HEK293 (cell line): ENCODE measurements around the gene ZNF84.
A peak's percentile ranks its signal among the peaks of the same experiment; 100 is the strongest.

Source experiments
- GFI1B ChIP-seq: fragments of 450-650 bp; formaldehyde crosslinking; IDR thresholded peaks from 2 replicates; pipeline ENCODE4 v1.5.1; 2016; ENCODE audit warnings: missing biosample characterization, missing genetic modification characterization
- GLIS2 ChIP-seq: fragments of 450-650 bp; formaldehyde crosslinking; IDR thresholded peaks from 2 replicates; pipeline ENCODE4 v1.5.1; 2016; ENCODE audit warnings: missing biosample characterization, missing genetic modification characterization
- MYNN ChIP-seq: fragments of 450-650 bp; formaldehyde crosslinking; IDR thresholded peaks from 2 replicates; pipeline ENCODE4 v1.5.1; 2016; ENCODE audit warnings: missing biosample characterization, missing genetic modification characterization, borderline replicate concordance
- OSR2 ChIP-seq: fragments of 450-650 bp; formaldehyde crosslinking; IDR thresholded peaks from 2 replicates; pipeline ENCODE4 v1.5.1; 2016; ENCODE audit warnings: missing biosample characterization, missing genetic modification characterization
- PRDM2 ChIP-seq: fragments of 450-650 bp; formaldehyde crosslinking; IDR thresholded peaks from 2 replicates; pipeline ENCODE4 v1.5.1; 2016; ENCODE audit warnings: missing biosample characterization, missing genetic modification characterization, borderline replicate concordance
- SCRT1 ChIP-seq: fragments of 450-650 bp; formaldehyde crosslinking; IDR thresholded peaks from 2 replicates; pipeline ENCODE4 v1.5.1; 2016; ENCODE audit warnings: missing biosample characterization, missing genetic modification characterization, borderline replicate concordance
- ZFP41 ChIP-seq: fragments of 450-650 bp; formaldehyde crosslinking; IDR thresholded peaks from 2 replicates; pipeline ENCODE4 v1.5.1; 2016; ENCODE audit warnings: missing biosample characterization, missing genetic modification characterization, borderline replicate concordance
- ZNF274 ChIP-seq, 2 experiments: fragments of 200-500 bp in 1 of 2; fragments of 450-650 bp in 1 of 2; sonication (Bioruptor generic) in 1 of 2; formaldehyde crosslinking in 1 of 2; IDR thresholded peaks; 2 replicates each; pipeline versions ENCODE4 v1.5.1 to v1.6.1; 2014 to 2016; ENCODE audit warnings: borderline replicate concordance in 1 of 2, inconsistent platforms in 1 of 2, low read length in 1 of 2, missing biosample characterization in 1 of 2, missing genetic modification characterization in 1 of 2
- ZNF302 ChIP-seq: fragments of 450-650 bp; formaldehyde crosslinking; IDR thresholded peaks from 2 replicates; pipeline ENCODE4 v1.5.1; 2016; ENCODE audit warnings: missing biosample characterization, missing genetic modification characterization, low read depth
- ZNF391 ChIP-seq: fragments of 450-650 bp; formaldehyde crosslinking; IDR thresholded peaks from 2 replicates; pipeline ENCODE4 v1.5.1; 2016; ENCODE audit warnings: low read depth, missing biosample characterization, missing genetic modification characterization, borderline replicate concordance
- ZNF426 ChIP-seq: fragments of 450-650 bp; formaldehyde crosslinking; IDR thresholded peaks from 2 replicates; pipeline ENCODE4 v1.5.1; 2017; ENCODE audit warnings: missing biosample characterization, missing genetic modification characterization, mild to moderate bottlenecking, inconsistent platforms, moderate library complexity
- ZNF501 ChIP-seq: fragments of 450-650 bp; formaldehyde crosslinking; IDR thresholded peaks from 2 replicates; pipeline ENCODE4 v1.5.1; 2016; ENCODE audit warnings: missing biosample characterization, missing genetic modification characterization
- ZNF555 ChIP-seq: fragments of 450-650 bp; formaldehyde crosslinking; conservative IDR thresholded peaks from 2 replicates; pipeline ENCODE4 v1.5.1; 2017; ENCODE audit warnings: missing biosample characterization, mild to moderate bottlenecking, missing genetic modification characterization, inconsistent platforms
- ZNF585B ChIP-seq: fragments of 450-650 bp; formaldehyde crosslinking; IDR thresholded peaks from 2 replicates; pipeline ENCODE4 v1.5.1; 2016; ENCODE audit warnings: missing biosample characterization, missing genetic modification characterization
- ZNF600 ChIP-seq: fragments of 450-650 bp; formaldehyde crosslinking; IDR thresholded peaks from 2 replicates; pipeline ENCODE4 v1.5.1; 2016; ENCODE audit warnings: missing biosample characterization, missing genetic modification characterization
- ZNF639 ChIP-seq: fragments of 450-650 bp; formaldehyde crosslinking; IDR thresholded peaks from 2 replicates; pipeline ENCODE4 v1.5.1; 2016; ENCODE audit warnings: missing biosample characterization, missing genetic modification characterization
- ZNF658 ChIP-seq: fragments of 450-650 bp; formaldehyde crosslinking; IDR thresholded peaks from 2 replicates; pipeline ENCODE4; 2016; ENCODE audit warnings: missing biosample characterization, missing genetic modification characterization
- ZNF768 ChIP-seq: fragments of 450-650 bp; formaldehyde crosslinking; IDR thresholded peaks from 2 replicates; pipeline ENCODE4 v1.5.1; 2018; ENCODE audit warnings: missing biosample characterization, mild to moderate bottlenecking, missing genetic modification characterization
- ZSCAN16 ChIP-seq: fragments of 450-650 bp; formaldehyde crosslinking; IDR thresholded peaks from 2 replicates; pipeline ENCODE4 v1.5.1; 2016; ENCODE audit warnings: missing biosample characterization, missing genetic modification characterization
- TF ChIP-seq, protein P1 (sequence below): fragments of 450-650 bp; formaldehyde crosslinking; IDR thresholded peaks from 2 replicates; pipeline ENCODE4 v1.5.1; 2016; ENCODE audit warnings: missing biosample characterization, missing genetic modification characterization, low read depth
- TF ChIP-seq, protein P2 (sequence below): fragments of 450-650 bp; formaldehyde crosslinking; IDR thresholded peaks from 2 replicates; pipeline ENCODE4 v1.5.1; 2016; ENCODE audit warnings: missing biosample characterization, missing genetic modification characterization
- TF ChIP-seq, protein P3 (sequence below): fragments of 450-650 bp; formaldehyde crosslinking; IDR thresholded peaks from 2 replicates; pipeline ENCODE4 v1.5.1; 2016; ENCODE audit warnings: missing biosample characterization, missing genetic modification characterization
- TF ChIP-seq, protein P4 (sequence below): fragments of 450-650 bp; formaldehyde crosslinking; IDR thresholded peaks from 2 replicates; pipeline ENCODE4 v1.5.1; 2017; ENCODE audit warnings: missing biosample characterization, missing genetic modification characterization

The ZNF84 gene

GRCh38 chr12:133080368-133081158, 43.3 kb downstream of the ZNF84 start, which contains the start of gene ZNF140 (continued):
- no peak for TF ChIP-seq ZNF274 (IDR thresholded peaks at IDR 0.05; ENCODE audit: low read length)
- no peak for TF ChIP-seq ZNF274 (tag by site-specific recombination; IDR thresholded peaks at IDR 0.05; ENCODE audit: borderline replicate concordance)
- no peak for TF ChIP-seq GFI1B (tag by site-specific recombination)
- peak; percentile 38; the same call in 1 of the 2 replicates for TF ChIP-seq ZNF768
- peak; percentile 98 for TF ChIP-seq GLIS2 (tag by site-specific recombination)
- TF ChIP-seq, protein P1, sequence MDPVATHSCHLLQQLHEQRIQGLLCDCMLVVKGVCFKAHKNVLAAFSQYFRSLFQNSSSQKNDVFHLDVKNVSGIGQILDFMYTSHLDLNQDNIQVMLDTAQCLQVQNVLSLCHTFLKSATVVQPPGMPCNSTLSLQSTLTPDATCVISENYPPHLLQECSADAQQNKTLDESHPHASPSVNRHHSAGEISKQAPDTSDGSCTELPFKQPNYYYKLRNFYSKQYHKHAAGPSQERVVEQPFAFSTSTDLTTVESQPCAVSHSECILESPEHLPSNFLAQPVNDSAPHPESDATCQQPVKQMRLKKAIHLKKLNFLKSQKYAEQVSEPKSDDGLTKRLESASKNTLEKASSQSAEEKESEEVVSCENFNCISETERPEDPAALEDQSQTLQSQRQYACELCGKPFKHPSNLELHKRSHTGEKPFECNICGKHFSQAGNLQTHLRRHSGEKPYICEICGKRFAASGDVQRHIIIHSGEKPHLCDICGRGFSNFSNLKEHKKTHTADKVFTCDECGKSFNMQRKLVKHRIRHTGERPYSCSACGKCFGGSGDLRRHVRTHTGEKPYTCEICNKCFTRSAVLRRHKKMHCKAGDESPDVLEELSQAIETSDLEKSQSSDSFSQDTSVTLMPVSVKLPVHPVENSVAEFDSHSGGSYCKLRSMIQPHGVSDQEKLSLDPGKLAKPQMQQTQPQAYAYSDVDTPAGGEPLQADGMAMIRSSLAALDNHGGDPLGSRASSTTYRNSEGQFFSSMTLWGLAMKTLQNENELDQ (tag by site-specific recombination) = no peak
- peak; percentile 87 for TF ChIP-seq ZNF600 (tag by site-specific recombination)
- no peak for TF ChIP-seq ZNF585B
- no peak for TF ChIP-seq OSR2 (tag by site-specific recombination)
- TF ChIP-seq ZNF501 (tag by site-specific recombination) = peak; percentile 77
- no peak for TF ChIP-seq ZFP41
- TF ChIP-seq PRDM2 = no peak
- no peak for TF ChIP-seq ZNF426 (tag by site-specific recombination)
- TF ChIP-seq ZNF658 (tag by site-specific recombination) = no peak
- TF ChIP-seq, protein P2, sequence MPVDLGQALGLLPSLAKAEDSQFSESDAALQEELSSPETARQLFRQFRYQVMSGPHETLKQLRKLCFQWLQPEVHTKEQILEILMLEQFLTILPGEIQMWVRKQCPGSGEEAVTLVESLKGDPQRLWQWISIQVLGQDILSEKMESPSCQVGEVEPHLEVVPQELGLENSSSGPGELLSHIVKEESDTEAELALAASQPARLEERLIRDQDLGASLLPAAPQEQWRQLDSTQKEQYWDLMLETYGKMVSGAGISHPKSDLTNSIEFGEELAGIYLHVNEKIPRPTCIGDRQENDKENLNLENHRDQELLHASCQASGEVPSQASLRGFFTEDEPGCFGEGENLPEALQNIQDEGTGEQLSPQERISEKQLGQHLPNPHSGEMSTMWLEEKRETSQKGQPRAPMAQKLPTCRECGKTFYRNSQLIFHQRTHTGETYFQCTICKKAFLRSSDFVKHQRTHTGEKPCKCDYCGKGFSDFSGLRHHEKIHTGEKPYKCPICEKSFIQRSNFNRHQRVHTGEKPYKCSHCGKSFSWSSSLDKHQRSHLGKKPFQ (tag by site-specific recombination) = no peak
- no peak for TF ChIP-seq ZNF302 (tag by site-specific recombination)
- TF ChIP-seq, protein P3, sequence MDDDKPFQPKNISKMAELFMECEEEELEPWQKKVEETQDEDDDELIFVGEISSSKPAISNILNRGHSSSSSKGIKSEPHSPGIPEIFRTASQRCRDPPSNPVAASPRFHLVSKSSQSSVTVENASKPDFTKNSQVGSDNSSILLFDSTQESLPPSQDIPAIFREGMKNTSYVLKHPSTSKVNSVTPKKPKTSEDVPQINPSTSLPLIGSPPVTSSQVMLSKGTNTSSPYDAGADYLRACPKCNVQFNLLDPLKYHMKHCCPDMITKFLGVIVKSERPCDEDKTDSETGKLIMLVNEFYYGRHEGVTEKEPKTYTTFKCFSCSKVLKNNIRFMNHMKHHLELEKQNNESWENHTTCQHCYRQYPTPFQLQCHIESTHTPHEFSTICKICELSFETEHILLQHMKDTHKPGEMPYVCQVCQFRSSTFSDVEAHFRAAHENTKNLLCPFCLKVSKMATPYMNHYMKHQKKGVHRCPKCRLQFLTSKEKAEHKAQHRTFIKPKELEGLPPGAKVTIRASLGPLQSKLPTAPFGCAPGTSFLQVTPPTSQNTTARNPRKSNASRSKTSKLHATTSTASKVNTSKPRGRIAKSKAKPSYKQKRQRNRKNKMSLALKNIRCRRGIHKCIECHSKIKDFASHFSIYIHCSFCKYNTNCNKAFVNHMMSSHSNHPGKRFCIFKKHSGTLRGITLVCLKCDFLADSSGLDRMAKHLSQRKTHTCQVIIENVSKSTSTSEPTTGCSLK (tag by site-specific recombination) = no peak
- TF ChIP-seq ZNF391 (tag by site-specific recombination) = no peak
- TF ChIP-seq ZNF555 (tag by site-specific recombination) = no peak
- no peak for TF ChIP-seq MYNN (tag by site-specific recombination)
- TF ChIP-seq ZNF639 (tag by site-specific recombination) = no peak; the same call in 1 of the 2 replicates
- TF ChIP-seq ZSCAN16 (tag by site-specific recombination) = 0 out of 2 replicates have a peak, but pooled peaks have one; percentile 28
- no peak for TF ChIP-seq SCRT1 (tag by site-specific recombination)
- TF ChIP-seq, protein P4, sequence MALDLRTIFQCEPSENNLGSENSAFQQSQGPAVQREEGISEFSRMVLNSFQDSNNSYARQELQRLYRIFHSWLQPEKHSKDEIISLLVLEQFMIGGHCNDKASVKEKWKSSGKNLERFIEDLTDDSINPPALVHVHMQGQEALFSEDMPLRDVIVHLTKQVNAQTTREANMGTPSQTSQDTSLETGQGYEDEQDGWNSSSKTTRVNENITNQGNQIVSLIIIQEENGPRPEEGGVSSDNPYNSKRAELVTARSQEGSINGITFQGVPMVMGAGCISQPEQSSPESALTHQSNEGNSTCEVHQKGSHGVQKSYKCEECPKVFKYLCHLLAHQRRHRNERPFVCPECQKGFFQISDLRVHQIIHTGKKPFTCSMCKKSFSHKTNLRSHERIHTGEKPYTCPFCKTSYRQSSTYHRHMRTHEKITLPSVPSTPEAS (tag by site-specific recombination) = peak; percentile 64; the same call in 1 of the 2 replicates
